Tongue (tissue), 3 donors: ENCODE data around the gene SRPK2. TPM values are rescaled to one million over a fixed set of nuclear protein-coding genes. Genes with fewer than 3 reads are reported as not detected.

ENCODE experiments used
- DNase-seq: peaks from one replicate; pipeline ENCODE4 v3.0.0-alpha.2; 2015
- small RNA-seq: library from RNA; depleted of rRNA; stranded (forward); fragments of <200 nt; gene quantifications from one replicate; pipeline ENCODE3, GENCODE V24; 2014; ENCODE audit warnings: low replicate concordance
- total RNA-seq: library from RNA; depleted of rRNA; stranded (reverse); fragments of >200 nt; gene quantifications from one replicate; pipeline ENCODE4 v1.2.3, GENCODE V29; 2014

SRPK2 gene
- total RNA-seq, 1 donor from 2014 or later: 50.3 TPM

GRCh38 chr7:105088456-105088855, 300.3 kb downstream of the SRPK2 start:
- DNase-seq: no peak

DNA sequence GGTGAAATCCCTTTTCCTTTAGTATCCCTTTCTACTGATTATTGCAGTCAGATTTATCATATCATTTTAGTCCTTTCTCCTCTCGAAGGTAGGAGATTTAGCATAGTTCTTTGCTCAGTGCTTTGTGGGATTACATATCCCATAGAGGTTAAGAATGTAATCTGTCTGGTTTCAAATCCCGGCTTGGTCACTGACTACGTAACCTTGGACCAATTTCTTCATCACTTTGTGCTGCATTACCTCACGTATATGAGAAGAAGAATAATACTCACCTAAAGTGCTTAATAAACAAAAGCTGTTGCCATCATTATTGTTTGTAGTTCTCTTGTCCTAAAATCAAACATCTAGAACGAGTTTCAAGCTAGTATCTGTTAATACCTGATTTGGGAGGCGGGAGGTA, 300.7 kb downstream of the SRPK2 start:
- DNase-seq: no peak

DNA sequence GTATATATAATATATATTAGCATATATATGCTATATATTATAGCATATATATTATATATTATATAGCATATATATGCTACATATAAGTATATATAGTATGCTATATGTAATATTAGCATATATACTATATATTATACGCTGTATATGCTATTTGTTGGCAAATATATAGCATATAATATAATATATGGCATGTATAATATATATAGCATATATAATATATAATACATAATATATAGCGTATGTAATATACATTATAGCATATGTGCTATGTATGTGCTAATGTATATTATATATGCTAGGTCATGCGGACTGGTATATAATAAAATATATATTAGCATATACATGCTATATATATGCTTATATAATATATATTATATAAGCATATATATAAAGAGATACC, 301.9 kb downstream of the SRPK2 start:
- DNase-seq: no peak

DNA sequence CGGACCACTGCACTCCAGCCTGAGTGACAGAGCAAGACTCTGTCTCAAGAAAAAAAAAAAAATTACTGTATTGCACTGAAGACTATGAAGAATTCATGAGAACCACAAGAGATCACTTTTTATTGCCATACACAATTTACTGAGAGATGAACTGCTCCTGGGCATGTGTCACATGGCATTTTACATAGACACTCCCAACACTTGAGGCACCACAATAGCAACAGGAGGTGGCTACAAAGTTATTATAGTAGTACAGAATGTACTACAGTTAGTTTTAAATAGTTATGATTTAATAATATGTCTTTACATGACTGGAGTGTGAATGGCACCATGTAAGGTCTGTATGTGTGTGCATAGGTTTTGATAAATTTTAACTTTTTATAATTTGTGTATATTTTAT, 304.1 kb downstream of the SRPK2 start:
- DNase-seq: no peak

GRCh38 chr7:105079348-105079747, 309.4 kb downstream of the SRPK2 start:
- DNase-seq: no peak

GRCh38 chr7:105073143-105073542, 315.6 kb downstream of the SRPK2 start:
- no peak for DNase-seq

GRCh38 chr7:105068886-105069285, 319.8 kb downstream of the SRPK2 start:
- no peak for DNase-seq

- DNase-seq: no peak
These were observed 321.0 kb downstream of the SRPK2 start for GRCh38 chr7:105067691-105068090.

Small RNA genes lying within 50 kb of the gene (small RNA-seq; reads per million reads assigned to genes)
- gene AC005070.2: not detected
- not detected for gene RNU6-1322P

Other genes with a start within 250 kb of the SRPK2 start
- 9.8 TPM for gene PUS7, start 133.3 kb upstream of the SRPK2 start, total RNA-seq
- 15.2 TPM for gene RINT1, start 143.3 kb upstream of the SRPK2 start, total RNA-seq
- gene EFCAB10, start 192.6 kb upstream of the SRPK2 start, total RNA-seq: not detected